HG02588 (cell line): ENCODE results near the gene ADGRF3.
"Not testable (repeated sequence)": the region's sequence is repeated elsewhere in the genome, so short reads cannot be mapped to it uniquely, and the experiment has no call there.

Source experiments
- ATAC-seq: cut with Tn5 transposase; IDR thresholded peaks from one replicate; pipeline ENCODE4 v1.9.1; 2021; ENCODE audit warnings: mild to moderate bottlenecking, moderate library complexity; ENCODE audit not compliant: unreplicated experiment

ADGRF3 gene

DNA sequence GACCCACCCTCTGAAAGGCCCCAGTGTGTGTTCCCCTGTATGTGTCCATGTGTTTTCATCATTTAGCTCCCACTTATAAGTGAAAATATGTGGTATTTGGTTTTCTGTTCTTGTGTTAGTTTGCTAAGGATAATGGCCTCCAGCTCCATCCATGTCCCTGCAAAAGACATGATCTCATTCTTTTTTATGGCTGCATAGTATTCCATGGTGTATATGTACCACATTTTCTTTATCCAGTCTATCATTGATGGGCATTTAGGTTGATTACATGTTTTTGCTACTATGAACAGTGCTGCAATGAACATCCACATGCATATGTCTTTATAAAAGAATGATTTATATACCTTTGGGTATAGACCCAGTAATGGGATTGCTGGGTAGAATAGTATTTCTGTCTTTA is 22.1 kb downstream of the ADGRF3 start:
- ATAC-seq, result not testable (repeated sequence)

DNA sequence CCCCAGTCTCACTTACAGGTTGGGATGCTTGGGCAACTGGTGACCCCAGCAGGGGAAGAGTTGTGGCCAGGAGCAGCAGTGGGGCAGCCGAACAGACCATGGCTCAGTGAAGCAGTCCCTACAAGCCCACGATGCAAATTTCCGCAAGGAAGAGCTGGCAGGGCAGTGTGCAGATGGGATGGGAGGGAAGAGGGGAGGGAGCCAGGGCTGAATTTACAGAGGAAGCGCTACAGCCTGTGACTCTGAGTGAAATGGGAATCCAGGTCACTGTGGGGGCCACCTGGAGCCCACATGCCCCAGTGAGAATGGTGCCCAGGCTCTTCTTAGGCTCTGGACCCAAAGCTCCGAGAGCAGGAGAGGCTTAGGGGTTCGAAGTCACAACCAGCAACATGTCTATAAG is 27.6 kb downstream of the ADGRF3 start:
- ATAC-seq, result no peak

DNA sequence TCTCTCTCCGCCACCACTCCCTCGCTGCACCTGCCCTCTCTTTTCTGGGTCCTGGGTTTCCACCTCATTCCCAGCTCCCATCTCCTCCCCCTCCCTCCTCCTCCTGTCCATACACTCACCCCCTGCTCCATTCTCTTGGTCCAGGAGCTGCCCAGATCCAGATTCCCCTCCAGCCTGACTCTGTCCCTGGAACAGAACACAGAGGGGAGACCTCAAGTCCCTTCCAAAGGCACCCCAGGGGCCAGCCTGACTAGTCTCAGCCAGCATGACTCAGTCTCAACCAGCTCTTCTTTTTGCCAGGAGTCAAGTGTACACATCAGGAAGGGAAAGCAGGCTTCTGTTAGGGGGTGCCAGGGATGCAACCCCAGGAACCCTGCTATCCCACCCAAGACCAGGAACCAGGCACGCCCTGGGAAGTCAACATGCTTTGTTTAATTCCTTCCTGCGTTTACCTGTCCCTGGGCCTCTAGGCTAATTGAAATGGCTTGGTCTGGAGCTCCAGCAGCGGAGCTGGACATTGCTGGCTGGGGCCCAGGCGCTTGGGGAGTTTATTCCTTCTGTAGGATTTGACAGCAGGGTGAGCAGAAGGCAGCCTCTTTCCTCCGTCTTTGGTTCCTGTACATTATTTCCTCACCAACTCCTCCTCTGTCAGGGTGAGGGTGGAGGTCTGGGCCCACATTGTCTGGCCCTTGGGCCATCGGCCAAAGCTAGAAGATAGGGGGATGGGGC is 29.0 kb downstream of the ADGRF3 start:
- no peak for ATAC-seq

DNA sequence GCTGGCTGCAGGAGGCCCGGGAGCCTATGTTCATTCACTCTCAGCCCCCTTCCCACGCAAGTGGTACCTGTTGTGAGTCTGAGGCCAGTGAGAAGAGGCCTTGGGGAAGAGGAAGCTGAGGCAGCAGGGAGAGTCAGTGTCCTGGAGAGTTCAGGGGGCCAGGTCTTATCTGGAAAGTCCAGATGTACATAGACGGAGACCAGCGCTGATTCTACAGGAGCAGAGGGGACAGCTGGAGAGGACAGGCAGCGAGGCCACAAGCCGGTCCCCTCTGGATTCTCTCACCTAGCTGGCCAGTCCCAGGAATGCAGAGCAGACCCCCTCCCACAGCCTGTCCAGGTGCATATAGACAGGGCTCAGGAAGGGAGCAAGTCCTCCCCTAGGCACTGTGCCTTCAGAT is 29.7 kb downstream of the ADGRF3 start:
- ATAC-seq, result no peak

DNA sequence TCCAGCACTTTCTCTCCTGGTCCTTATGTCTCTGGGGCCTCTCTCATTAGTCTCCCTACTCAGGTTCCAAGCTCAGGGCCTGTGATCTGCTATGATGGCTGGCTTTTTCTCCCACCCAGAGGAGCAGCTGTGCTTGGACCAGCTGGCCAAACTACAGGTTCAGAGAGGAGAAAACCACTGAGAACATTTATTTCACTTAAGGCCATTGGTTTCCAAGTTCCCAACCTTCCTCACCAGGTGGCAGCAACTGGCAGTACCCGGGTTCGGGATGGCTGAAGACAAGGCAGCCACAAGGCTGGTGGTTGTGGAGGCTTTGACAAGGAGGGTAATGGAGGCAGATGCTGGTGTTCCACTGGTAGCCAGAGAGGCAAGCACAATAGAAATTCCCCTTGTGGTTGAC is 30.5 kb downstream of the ADGRF3 start:
- ATAC-seq, result no peak

DNA sequence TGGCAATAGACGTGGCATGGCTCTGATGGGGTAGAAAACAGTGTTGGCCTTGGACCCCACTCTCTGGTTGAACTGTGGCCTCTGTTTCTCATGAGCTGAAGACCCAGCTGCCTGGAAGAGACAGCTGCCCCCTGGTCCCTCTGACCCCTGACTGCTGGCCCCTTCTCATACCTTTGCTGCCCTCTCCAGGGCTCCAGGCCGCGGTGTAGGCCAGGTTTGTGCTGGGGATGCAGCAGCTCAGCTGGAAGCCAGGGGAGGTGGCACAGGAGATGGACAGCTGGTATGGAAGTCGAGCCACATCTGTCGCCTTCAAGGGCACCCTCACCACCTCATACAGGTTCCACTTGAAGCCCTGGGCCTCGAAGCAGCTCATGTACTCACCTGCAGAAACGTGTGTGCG is 32.3 kb downstream of the ADGRF3 start:
- ATAC-seq, result no peak

DNA sequence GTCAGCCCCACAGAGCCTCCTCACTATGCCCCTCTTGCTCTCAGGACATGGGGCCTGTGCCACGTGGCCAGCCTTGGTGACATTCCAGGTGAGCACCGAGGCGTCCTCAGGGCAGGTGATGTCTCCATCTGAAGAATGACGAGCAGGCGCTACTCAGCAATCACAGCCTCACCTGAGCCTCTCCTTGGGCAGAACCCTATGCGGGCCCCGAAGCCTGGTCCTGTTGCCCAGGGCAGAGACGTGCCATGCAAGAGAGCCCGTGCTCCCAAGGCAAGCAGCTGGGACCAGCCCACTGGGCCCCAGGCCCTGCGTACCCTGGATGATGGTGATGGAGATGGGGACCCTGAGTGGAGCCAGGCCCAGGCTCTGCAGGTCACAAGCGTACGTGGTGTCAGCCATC is 33.1 kb downstream of the ADGRF3 start:
- no peak for ATAC-seq

DNA sequence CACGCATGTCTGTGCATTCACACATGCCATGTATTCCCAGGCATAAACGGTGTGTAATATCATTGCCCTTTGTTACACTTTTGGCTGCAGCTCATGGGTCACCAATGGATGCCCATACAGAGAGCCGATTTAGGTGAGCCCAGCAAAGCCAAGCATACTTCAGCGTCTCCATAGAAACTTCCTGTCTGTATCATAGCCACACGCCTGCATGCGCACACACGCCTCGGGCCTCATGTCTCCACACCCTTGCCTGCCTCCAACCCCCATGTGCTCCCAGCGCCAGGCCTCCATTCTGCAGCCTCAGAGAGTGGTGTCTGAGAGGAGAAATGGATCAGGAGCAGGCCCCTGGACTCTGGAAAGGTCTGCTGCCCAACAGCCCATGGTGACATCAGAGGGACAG is 34.1 kb downstream of the ADGRF3 start:
- no peak for ATAC-seq

DNA sequence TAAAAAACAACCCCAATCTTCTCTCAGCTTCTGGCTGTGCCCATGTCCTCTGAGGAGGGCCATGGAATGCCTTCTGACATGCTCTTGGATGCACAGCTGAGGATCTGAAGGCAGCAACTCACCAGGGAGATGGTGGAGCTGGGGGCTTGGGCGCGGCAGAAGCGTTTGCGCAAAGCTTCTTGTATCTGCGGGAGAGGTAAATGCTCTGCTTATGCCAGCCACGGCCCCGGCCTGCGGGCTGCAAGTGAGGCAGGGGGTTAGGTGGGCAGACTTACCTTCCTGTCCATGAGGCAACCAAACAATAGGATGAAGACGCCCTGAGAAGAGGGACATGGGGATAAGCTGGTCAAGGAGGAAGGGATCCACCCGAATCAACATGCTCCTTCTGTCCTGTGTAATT is 36.7 kb downstream of the ADGRF3 start:
- ATAC-seq, result no peak

DNA sequence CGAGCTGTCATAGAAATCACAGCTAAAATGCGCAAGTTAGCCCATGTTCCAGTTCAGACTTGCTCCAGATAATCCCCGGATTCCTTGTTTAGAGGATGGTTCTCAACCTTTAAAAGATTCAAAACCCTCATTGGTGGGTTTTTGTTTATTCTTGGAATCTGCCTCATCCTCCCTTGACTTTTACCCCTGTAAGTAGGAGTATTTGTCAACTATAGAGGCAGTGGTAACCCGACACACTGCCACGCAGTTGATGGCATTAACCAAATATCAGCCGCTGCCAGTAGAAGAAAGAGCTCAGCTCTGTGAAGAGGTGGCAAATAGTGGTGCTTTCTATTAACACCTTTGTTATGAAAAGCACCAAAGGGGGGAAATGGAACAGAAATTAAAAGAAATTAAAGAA is 41.0 kb downstream of the ADGRF3 start:
- no peak for ATAC-seq

DNA sequence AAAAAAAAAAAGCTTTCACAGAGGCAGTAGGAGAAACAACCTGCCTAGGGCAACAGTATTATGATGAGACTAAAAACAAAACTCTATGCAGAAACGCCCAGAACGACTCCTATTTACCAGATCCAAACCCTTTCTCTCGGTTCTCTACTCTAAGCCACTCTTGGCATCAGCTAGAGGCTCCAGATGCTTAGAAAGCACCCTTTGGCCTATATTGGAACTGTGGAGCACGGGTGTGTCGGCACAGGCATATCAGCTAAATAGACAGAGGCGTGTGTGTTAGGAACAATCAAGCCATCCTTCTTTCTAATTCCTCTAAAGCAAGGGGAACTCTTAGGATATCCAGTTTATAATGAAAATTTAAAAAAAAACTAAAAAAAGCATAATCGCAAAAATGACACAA is 41.5 kb downstream of the ADGRF3 start:
- not testable (repeated sequence) for ATAC-seq

DNA sequence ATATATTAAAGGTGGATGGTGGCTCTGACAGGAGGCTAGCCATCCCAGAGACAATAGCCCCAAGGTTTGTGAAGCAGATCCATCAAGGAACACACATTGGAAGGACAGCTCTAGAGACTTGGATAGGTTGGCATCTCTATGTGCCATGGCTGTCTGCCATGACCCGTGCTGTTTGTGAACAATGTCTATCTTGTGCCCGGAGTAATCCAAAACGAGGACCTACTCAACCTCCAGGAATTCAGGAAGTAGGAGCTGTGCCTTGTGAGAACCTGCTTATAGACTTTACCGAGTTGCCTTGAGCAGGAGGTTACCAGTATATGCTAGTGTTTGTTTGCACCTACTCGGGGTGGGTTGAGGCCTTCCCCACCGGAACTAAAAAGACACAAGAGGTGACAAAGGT is 43.7 kb downstream of the ADGRF3 start:
- ATAC-seq, result no peak

DNA sequence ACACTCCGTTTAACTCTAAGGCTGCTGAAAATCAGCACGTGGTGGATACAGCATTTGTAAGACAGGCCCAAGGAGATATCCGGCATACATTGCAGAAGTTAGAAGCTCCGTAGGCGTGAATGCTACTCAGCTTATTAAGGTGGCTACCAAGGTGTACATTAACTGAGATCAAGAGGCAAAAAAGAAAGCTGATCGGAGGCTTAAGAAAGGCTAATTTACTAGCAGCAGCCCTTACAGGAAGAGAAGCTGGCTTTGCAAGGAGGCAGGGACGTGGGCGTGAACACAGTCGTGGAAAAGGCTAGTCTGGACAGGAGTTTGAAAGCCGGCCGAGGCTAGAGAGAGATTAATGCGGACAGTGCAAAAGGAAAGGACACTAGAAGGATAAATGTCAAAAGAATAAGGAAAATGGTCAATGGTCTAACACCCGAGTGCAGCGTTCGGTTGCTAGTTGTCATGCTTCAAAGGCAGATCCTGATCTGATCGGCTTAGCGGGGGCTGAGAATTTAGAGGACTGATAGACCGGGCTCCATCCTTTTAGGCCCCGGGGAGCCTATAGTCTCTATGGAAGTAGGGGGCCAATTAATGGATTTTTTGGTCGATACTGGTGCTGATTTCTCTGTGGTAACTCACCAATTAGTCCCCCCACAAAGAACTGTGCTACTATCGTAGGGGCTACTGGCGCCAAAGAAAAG is 46.2 kb downstream of the ADGRF3 start:
- ATAC-seq, result no peak

DNA sequence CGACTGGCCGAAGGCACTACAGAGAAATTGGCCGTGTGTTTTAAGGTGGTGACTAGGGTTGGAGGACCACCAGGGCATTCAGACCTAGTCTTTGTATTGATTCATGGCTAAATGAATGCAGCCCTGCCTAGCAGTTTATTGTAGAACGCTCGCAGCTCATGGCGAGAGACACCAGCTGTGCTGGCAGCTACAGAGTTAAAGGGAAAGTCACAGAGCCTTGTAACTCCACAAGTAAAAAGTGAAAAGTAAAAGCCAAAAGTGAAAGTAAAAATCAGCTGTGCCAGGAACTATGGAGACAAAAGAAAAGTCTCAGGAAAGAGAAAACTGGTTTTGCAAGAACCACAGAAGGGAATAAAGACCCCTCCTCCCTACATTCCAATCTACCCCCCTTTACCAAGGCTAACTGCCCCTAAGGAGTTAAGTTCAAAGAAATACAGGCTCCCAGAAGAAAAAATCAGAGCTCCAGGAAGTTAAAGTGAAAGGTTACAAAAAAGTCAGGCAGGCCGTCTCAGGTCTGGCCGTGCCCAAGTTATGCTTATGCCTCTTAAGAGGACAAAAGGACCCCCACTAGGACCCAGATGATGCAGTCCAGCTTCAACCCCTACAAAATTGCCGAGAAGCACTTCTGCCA is 47.0 kb downstream of the ADGRF3 start:
- ATAC-seq, result no peak

DNA sequence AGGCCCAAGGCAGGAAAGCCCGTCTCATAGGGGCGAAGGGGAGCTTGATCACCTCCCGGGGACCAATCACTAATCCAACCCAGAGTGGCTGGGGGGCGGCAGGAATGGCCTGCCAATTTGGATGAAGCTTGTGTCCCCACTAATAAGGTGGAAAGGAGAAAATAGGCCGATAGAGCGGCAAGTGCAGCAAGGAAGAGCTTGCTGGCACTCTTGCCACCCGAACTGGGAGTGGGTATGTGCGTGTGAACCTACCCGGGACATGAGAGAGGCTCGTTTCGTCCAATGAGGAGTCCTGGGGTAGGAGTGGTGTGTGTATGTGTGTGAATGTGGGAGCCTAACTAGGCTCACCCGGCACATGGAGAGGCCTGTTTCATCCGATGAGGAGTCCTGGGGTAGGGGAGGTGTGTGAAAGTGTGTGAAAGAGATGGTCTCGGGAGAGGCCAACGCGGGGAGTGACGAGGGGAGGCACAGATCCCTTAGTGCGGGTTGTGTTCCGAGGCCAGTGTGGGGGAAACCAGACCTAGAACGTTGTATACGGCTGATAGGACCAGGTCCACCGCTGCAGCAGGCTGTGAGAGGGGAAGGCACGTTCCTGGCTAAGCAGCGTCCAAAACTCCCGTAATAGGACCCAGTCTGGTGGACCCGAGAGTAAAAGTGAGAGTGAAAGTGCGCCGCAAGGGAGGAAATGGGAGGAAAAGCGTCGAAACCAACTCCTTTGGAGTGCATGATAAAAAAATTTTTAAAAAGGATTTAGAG is 47.8 kb downstream of the ADGRF3 start:
- no peak for ATAC-seq

DNA sequence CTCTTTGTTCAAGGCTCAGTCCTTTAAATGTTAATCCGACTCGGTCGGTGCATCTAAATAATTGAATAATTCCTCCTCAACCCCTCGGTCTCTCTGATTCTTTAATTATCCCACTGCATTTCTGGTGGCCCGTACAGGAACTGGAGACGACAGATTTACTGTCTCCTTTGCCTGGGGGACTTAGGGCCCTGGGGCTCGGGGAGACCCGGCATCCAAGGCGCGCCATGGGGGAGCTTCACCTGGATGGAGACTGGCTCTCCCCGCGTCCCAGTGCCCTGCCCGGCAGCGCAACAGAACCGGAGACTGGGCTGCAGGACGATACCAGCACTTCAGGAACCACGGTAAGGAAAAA is 48.3 kb downstream of the ADGRF3 start:
- no peak for ATAC-seq

DNA sequence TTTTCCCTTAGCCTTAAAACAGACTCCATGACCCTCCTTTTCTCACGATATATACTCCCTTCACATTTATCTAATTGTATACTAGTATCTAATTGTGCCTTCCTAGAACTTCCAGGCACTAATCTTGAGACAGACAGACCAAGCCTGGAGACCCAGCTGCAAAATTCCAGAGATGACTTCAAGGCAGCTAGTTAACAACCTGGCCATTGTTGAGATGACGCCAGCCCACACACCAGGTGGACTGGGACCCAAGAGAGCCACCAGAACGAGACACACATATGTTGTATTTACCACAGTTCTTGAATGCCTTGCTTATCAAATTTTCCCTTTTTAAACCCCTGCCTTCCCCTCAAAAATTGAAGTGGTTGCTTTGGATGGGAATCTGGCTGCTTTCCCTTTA is 49.5 kb downstream of the ADGRF3 start:
- ATAC-seq, result no peak

DNA sequence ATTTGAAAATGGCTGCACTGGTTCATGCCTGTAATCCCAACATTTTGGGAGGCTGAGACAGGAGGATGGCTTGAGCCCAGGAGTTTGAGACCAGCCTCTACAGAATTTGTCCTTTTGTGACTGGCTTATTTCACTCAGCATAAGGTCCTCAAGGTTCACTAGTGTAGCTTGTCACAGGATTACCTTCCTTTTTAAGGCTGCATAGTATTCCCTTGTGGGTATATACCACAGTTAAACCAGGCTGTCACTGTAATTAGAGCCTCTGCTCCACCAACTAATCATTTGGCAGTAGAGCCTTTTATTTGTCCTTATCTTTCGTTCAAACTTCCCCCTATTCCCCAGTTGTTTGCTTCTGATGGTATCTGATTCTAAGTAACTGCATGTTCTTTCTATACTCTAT is 51.1 kb downstream of the ADGRF3 start:
- ATAC-seq, result no peak

DNA sequence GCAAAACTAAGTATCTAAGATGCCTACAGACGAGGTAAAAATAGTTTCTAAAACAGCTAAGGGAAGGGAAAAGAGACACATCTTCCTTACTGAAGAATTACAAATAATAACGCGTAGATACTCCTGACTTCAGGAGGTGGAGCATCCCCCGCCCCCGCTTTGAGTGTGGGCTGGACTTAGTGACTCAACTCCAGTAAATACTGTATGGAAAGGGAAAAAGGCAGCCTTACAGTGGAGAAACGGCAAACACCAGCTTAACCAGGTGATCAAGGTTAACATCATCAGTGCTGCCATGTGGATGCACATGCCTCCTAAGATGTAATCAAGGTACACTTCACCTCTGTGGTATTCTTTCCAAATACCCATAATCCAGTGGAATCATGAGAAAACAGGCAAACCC is 53.9 kb downstream of the ADGRF3 start:
- ATAC-seq, result no peak

DNA sequence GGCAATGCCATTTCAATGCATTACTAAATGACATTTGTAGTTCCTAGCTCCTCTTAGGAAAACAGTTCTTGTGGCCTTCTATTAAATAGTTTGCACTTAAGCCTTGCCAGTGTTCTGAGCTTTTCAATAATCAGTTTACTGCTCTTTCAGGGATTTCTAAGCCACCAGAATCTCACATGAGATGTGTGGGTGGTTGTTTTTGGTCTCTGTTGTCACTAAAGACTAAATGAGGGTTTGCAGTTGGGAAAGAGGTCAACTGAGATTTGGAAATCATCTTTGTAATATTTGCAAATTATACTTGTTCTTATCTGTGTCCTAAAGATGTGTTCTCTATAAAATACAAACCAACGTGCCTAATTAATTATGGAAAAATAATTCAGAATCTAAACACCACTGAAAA is 56.6 kb downstream of the ADGRF3 start:
- ATAC-seq, result no peak

DNA sequence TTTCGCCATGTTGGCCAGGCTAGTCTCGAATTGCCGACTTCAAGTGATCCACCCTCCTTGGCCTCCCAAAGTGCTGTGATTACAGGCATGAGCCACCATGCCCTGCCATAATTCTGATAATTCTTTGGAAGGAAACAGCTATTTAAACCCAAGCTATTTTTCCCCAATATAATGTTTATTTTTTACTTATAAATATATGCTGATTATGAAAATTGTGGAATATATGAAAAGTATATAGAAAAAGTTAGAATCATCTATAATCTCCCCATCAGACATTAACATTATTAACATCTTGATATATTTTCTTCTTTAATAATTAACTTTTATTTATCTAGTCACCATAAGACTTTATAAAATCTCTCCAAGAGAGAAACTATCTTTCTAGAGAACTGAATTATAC is 60.7 kb downstream of the ADGRF3 start:
- ATAC-seq, result no peak

DNA sequence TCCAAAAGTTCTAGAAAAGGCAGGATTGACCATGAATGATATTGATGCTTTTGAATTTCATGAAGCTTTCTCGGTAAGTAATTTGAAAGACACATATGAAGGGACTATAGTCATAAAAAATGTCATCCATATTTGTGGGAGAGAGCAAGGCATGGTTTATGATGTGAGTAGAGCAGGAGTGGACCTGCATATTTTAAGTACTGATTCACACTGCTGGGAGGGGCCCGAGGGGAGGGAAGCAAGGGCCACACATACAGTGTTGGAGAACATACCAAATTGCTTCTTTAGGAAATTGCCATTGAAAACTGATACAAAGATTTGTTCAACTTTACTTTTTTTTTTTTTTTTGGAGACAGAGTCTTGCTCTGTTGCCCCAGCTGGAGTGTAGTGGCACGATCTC is 62.5 kb downstream of the ADGRF3 start:
- no peak for ATAC-seq
